GM12878 (cell line): ENCODE results near the gene PEX26. TPM values are rescaled to one million over a fixed set of nuclear protein-coding genes. Genes with fewer than 3 reads are reported as not detected.

Experiments
- BHLHE40 ChIP-seq, 2 experiments: fragments of 450-650 bp in 1 of 2; IDR thresholded peaks; 2 replicates each; pipeline ENCODE4 v1.6.1; 2011 to 2017; ENCODE audit warnings: low read depth in 2 of 2, borderline replicate concordance in 1 of 2, improper control_type of control experiment in 1 of 2, low read length in 1 of 2, mild to moderate bottlenecking in 1 of 2
- GABPA ChIP-seq: IDR thresholded peaks from 2 replicates; pipeline ENCODE4 v1.6.1; 2014; ENCODE audit warnings: antibody characterized with exemption, low read depth, mild to moderate bottlenecking, inconsistent platforms
- HCFC1 ChIP-seq: fragments of 150-350 bp; IDR thresholded peaks from 2 replicates; pipeline ENCODE4 v1.6.1; 2014; ENCODE audit warnings: low read length
- IKZF1 ChIP-seq: fragments of 450-650 bp; conservative IDR thresholded peaks from 2 replicates; pipeline ENCODE4 v1.6.1; 2017; ENCODE audit warnings: antibody characterized with exemption, mild to moderate bottlenecking
- JUND ChIP-seq: IDR thresholded peaks from 2 replicates; pipeline ENCODE4 v1.6.1; 2012; ENCODE audit warnings: low read depth, mild to moderate bottlenecking, low read length, improper control_type of control experiment, moderate library complexity
- MEF2B ChIP-seq: fragments of 450-650 bp; IDR thresholded peaks from 2 replicates; pipeline ENCODE4 v1.6.1; 2018; ENCODE audit warnings: mild to moderate bottlenecking, moderate library complexity; ENCODE audit not compliant: partially characterized antibody, poor library complexity, severe bottlenecking
- SMAD5 ChIP-seq: IDR thresholded peaks from 2 replicates; pipeline ENCODE4 v1.6.1; 2016; ENCODE audit warnings: antibody characterized with exemption, low read depth
- ZNF592 ChIP-seq: fragments of 450-650 bp; IDR thresholded peaks from 2 replicates; pipeline ENCODE4 v1.6.1; 2017; ENCODE audit warnings: mild to moderate bottlenecking, moderate library complexity
- polyA plus RNA-seq, 11 experiments: library from polyadenylated mRNA; depleted of rRNA in 4 of 11; unstranded in 6 of 11; stranded (reverse) in 5 of 11; fragments of >200 nt; fragmentation: Nextera tagmentation in 4 of 11; fragmentation: Illumina TruSeq in 1 of 11; extraction: Ambion mirVana in 4 of 11; extraction: Trizol in 1 of 11; gene quantifications; 1 replicate in 1 of 11; 2 replicates in 10 of 11; pipeline versions ENCODE4 v1.2.1 to v1.2.3, GENCODE V29; 2011 to 2016; ENCODE audit warnings: inconsistent platforms in 2 of 11, missing spikeins in 2 of 11, low read depth in 1 of 11
- total RNA-seq, 4 experiments: library from RNA; depleted of rRNA in 3 of 4; stranded (reverse); fragments of >200 nt in 3 of 4; fragmentation: Illumina TruSeq in 1 of 4; extraction: Trizol in 1 of 4; gene quantifications; 2 replicates each; pipeline versions ENCODE4 v1.2.1 to v1.2.3, GENCODE V29; 2013 to 2021
- TF ChIP-seq, protein P1 (sequence below): fragments of 450-650 bp; IDR thresholded peaks from 2 replicates; pipeline ENCODE4 v1.6.1; 2016; ENCODE audit warnings: mild to moderate bottlenecking, moderate library complexity, borderline replicate concordance
- TF ChIP-seq, protein P2 (sequence below): fragments of 450-650 bp; IDR thresholded peaks from 2 replicates; pipeline ENCODE4 v1.6.1; 2018; ENCODE audit warnings: mild to moderate bottlenecking, low read depth, moderate library complexity; ENCODE audit not compliant: partially characterized antibody
- TF ChIP-seq, protein P3 (sequence below): fragments of 450-650 bp; formaldehyde crosslinking; IDR thresholded peaks from 2 replicates; pipeline ENCODE4 v1.4.0; 2020; ENCODE audit warnings: mild to moderate bottlenecking, moderate library complexity

PEX26 gene
- total and polyA plus RNA-seq, 10 of the 15 experiments (the other 5 are each of a cell fraction or from before 2014, with no cell fraction given): 0.79 to 50.8 (median 22.4) TPM

- TF ChIP-seq, protein P1, sequence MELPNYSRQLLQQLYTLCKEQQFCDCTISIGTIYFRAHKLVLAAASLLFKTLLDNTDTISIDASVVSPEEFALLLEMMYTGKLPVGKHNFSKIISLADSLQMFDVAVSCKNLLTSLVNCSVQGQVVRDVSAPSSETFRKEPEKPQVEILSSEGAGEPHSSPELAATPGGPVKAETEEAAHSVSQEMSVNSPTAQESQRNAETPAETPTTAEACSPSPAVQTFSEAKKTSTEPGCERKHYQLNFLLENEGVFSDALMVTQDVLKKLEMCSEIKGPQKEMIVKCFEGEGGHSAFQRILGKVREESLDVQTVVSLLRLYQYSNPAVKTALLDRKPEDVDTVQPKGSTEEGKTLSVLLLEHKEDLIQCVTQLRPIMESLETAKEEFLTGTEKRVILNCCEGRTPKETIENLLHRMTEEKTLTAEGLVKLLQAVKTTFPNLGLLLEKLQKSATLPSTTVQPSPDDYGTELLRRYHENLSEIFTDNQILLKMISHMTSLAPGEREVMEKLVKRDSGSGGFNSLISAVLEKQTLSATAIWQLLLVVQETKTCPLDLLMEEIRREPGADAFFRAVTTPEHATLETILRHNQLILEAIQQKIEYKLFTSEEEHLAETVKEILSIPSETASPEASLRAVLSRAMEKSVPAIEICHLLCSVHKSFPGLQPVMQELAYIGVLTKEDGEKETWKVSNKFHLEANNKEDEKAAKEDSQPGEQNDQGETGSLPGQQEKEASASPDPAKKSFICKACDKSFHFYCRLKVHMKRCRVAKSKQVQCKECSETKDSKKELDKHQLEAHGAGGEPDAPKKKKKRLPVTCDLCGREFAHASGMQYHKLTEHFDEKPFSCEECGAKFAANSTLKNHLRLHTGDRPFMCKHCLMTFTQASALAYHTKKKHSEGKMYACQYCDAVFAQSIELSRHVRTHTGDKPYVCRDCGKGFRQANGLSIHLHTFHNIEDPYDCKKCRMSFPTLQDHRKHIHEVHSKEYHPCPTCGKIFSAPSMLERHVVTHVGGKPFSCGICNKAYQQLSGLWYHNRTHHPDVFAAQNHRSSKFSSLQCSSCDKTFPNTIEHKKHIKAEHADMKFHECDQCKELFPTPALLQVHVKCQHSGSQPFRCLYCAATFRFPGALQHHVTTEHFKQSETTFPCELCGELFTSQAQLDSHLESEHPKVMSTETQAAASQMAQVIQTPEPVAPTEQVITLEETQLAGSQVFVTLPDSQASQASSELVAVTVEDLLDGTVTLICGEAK: no peak
- TF ChIP-seq IKZF1: peak; percentile 82
- peak; percentile 62 for TF ChIP-seq MEF2B
- TF ChIP-seq JUND: peak; percentile 94; the same call in 1 of the 2 replicates
- TF ChIP-seq ZNF592: no peak
- TF ChIP-seq, protein P2, sequence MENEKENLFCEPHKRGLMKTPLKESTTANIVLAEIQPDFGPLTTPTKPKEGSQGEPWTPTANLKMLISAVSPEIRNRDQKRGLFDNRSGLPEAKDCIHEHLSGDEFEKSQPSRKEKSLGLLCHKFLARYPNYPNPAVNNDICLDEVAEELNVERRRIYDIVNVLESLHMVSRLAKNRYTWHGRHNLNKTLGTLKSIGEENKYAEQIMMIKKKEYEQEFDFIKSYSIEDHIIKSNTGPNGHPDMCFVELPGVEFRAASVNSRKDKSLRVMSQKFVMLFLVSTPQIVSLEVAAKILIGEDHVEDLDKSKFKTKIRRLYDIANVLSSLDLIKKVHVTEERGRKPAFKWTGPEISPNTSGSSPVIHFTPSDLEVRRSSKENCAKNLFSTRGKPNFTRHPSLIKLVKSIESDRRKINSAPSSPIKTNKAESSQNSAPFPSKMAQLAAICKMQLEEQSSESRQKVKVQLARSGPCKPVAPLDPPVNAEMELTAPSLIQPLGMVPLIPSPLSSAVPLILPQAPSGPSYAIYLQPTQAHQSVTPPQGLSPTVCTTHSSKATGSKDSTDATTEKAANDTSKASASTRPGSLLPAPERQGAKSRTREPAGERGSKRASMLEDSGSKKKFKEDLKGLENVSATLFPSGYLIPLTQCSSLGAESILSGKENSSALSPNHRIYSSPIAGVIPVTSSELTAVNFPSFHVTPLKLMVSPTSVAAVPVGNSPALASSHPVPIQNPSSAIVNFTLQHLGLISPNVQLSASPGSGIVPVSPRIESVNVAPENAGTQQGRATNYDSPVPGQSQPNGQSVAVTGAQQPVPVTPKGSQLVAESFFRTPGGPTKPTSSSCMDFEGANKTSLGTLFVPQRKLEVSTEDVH: no peak
- TF ChIP-seq SMAD5: no peak
- peak; percentile 73 to 83 for TF ChIP-seq BHLHE40 (IDR thresholded peaks at IDR 0.05; ENCODE audit: borderline replicate concordance in 1 of 2, low read depth in 2 of 2, low read length in 1 of 2)
- TF ChIP-seq, protein P3, sequence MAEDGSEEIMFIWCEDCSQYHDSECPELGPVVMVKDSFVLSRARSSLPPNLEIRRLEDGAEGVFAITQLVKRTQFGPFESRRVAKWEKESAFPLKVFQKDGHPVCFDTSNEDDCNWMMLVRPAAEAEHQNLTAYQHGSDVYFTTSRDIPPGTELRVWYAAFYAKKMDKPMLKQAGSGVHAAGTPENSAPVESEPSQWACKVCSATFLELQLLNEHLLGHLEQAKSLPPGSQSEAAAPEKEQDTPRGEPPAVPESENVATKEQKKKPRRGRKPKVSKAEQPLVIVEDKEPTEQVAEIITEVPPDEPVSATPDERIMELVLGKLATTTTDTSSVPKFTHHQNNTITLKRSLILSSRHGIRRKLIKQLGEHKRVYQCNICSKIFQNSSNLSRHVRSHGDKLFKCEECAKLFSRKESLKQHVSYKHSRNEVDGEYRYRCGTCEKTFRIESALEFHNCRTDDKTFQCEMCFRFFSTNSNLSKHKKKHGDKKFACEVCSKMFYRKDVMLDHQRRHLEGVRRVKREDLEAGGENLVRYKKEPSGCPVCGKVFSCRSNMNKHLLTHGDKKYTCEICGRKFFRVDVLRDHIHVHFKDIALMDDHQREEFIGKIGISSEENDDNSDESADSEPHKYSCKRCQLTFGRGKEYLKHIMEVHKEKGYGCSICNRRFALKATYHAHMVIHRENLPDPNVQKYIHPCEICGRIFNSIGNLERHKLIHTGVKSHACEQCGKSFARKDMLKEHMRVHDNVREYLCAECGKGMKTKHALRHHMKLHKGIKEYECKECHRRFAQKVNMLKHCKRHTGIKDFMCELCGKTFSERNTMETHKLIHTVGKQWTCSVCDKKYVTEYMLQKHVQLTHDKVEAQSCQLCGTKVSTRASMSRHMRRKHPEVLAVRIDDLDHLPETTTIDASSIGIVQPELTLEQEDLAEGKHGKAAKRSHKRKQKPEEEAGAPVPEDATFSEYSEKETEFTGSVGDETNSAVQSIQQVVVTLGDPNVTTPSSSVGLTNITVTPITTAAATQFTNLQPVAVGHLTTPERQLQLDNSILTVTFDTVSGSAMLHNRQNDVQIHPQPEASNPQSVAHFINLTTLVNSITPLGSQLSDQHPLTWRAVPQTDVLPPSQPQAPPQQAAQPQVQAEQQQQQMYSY (CRISPR knock-in tag): no peak
- no peak for TF ChIP-seq HCFC1
- TF ChIP-seq GABPA: no peak
Measured at GRCh38 chr22:18056807-18057474, 20.8 kb upstream of the PEX26 start (continued).
